GM19324 (cell line): ENCODE data around the gene SLC31A2.
A peak's percentile ranks its signal among the peaks of the same experiment; 100 is the strongest.
"Not testable (repeated sequence)": the region's sequence is repeated elsewhere in the genome, so short reads cannot be mapped to it uniquely, and the experiment has no call there.

Experiments used
- ATAC-seq: cut with Tn5 transposase; IDR thresholded peaks from one replicate; pipeline ENCODE4 v1.9.1; 2021; ENCODE audit warnings: mild to moderate bottlenecking, moderate library complexity; ENCODE audit not compliant: unreplicated experiment, low FRiP score

Gene SLC31A2

DNA sequence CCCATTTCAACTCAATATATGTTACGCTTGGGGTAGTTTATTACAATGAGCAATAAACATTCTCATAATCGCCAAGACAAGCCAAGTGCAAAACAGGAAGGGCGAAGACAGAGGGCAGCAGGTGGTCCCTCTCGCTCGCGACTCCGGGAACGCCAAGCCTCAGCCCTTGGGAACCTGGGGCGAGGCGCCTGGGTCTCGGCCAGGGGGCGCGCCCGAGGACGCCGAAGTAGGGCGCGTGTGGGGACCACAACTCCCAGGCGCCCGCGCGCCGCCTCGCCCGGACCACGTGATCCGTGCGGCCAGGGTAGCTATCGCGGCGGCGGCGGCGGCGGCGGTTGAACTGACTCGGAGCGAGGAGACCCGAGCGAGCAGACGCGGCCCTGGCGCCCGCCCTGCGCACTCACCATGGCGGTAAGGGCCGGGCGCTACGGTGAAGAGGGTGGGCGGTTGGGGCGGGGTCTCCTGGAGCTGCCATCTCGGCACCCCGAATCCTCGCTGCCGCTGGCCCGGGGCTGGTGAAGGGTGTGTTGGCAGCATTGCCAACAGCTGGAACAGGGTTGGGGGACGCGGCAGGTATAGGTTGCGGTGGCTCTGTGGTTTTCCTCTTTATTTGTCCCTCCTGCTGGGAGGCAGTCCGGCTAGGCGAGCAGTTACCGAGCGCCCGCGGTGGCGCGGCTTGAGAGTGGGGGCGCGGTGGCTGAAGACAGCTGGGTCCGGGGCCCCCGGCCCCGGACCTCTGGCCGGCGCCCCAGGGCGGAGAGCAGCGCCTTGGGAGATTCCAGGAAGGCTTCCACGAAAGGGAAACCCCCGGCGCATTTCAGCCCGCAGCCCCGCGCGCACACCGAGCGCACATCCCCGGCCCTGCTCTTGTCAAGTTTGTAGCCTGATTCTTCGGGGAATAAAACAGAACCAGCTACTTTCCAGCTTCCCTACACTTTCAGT, at the start of gene SLC31A2:
TSS of gene SLC31A2 (plus strand) at position 338 of the 942 bp plus-strand sequence. CDS start at position 406, 68 bp downstream.
- ATAC-seq, result peak; percentile 98

DNA sequence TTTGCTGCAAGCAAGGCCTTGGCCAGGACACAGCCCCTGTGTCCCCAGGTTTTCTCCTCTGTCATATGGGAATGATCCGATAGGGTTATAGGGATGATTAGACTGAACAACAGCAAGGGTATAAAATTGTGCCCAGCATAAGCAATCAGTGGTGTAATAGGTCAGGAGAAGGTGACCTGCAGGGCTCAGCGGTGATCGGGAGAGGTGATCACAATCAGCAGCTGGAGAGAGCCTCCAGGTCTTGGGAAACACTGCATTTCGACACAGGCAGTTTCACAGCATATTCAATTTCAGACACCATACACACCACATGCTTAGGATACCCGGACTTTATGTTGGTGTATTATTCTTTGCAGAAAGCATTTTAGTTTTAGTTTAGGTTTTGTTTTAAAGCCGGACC, 45.5 kb upstream of the SLC31A2 start:
- not testable (repeated sequence) for ATAC-seq

DNA sequence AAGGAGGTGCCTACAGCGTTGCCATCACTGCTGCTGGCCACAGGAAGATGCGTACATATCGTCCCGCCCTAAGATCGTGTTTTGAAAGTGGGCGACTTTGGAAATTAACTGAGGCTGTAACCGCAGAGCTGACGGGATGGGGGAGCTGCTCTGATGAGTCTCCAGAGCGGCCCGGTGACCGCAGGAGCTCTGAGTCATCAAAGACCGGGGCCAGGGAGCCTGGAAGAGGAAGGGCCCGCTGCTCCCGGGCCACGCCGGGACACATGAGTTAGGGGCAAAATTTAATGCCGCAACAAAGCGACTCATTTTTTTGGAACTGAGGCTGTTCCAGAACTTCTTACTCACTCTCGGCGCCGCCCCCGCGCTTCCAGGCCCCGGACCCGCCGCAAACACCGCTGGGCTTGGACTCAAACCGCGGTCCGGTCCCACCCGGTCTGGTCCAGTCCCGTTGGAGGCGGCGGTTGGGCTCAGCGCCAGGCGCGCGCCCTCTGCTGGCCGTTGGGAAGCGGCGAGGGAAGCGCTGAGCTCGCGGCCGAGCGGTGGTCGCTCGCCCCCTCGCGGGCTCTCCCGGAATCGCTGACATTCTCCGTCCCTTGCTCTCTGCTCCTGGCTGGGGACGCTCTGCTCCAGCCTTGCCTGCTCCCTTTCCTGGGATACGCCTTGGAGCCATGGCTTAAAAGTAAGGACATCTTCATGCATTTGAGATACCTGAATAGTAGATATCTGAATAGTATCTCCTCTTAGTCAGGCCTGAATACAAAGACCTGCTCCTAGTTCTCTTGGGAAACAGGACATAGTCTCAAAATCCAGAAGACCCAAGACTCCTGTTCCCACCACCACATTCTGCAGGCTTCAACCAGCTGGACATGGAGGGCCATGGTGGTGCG, 39.5 kb upstream of the SLC31A2 start:
- ATAC-seq, result not testable (repeated sequence)

DNA sequence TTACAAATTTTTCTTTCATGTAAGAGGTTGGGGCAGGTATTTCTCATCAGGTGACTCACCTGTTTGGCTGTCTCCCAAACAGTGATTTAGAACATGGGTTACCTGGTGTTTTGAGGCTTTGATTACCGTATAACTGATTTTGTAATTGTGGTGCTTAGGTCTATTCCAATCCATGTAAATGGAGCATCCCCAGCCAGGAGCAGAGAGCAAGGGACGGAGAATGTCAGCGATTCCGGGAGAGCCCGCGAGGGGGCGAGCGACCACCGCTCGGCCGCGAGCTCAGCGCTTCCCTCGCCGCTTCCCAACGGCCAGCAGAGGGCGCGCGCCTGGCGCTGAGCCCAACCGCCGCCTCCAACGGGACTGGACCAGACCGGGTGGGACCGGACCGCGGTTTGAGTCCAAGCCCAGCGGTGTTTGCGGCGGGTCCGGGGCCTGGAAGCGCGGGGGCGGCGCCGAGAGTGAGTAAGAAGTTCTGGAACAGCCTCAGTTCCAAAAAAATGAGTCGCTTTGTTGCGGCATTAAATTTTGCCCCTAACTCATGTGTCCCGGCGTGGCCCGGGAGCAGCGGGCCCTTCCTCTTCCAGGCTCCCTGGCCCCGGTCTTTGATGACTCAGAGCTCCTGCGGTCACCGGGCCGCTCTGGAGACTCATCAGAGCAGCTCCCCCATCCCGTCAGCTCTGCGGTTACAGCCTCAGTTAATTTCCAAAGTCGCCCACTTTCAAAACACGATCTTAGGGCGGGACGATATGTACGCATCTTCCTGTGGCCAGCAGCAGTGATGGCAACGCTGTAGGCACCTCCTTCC, 37.9 kb upstream of the SLC31A2 start:
- ATAC-seq, result peak; percentile 60

- ATAC-seq, result not testable (repeated sequence)
Observed at GRCh38 chr9:113118829-113119228, 32.0 kb upstream of the SLC31A2 start.

DNA sequence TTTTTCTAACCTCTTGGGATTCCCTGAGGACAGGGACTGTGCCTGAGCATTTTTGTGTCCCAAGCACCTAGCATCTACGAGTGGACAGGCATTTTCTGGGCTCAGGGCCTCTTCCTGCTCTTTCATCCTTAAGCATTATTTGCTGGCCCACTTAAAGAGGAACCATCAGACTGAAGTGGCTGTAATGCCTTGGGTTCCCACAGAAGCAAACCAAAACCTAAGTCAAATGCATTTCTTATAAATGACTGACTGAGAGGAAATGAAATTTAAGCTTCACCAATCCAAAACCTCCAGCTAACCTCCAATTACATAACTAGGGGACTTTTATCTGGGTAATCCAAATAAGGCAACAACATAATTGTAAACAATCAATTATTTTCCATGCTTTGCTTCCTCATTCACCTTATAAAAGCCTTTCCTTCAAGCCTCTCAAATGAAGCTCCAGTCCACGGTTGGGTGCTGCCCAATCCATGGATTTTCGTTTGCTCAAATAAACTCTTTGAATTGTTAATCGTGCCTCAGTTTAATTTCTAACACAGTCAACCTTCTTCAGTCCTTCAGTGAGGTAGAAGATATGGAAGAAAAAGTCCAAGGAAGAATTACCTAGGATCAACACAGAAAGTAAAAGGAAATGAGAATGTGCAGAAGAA, 25.3 kb upstream of the SLC31A2 start:
- no peak for ATAC-seq

DNA sequence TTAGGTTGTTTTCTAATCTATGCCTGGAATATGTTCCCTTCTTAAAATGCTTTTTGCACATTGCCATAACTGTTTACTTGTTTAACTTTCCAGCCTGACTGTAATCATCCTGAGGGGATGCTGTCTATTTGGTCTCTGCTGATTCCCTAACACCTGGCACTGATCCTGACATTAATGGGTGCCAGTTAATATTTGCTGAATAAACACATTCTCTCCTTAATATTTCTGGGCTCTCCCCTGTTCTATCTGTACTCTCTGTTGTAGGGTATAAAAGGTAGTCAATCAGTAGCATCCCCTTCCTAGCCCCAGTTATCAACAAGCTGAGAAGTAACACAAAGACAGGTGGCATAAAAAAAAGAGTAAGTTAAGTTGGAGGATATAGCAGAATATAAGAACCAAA, 21.3 kb upstream of the SLC31A2 start:
- no peak for ATAC-seq

- ATAC-seq, result no peak
Observed at GRCh38 chr9:113129884-113130283, 20.9 kb upstream of the SLC31A2 start.

- ATAC-seq, result no peak
Observed at GRCh38 chr9:113131689-113132151, 19.1 kb upstream of the SLC31A2 start.

DNA sequence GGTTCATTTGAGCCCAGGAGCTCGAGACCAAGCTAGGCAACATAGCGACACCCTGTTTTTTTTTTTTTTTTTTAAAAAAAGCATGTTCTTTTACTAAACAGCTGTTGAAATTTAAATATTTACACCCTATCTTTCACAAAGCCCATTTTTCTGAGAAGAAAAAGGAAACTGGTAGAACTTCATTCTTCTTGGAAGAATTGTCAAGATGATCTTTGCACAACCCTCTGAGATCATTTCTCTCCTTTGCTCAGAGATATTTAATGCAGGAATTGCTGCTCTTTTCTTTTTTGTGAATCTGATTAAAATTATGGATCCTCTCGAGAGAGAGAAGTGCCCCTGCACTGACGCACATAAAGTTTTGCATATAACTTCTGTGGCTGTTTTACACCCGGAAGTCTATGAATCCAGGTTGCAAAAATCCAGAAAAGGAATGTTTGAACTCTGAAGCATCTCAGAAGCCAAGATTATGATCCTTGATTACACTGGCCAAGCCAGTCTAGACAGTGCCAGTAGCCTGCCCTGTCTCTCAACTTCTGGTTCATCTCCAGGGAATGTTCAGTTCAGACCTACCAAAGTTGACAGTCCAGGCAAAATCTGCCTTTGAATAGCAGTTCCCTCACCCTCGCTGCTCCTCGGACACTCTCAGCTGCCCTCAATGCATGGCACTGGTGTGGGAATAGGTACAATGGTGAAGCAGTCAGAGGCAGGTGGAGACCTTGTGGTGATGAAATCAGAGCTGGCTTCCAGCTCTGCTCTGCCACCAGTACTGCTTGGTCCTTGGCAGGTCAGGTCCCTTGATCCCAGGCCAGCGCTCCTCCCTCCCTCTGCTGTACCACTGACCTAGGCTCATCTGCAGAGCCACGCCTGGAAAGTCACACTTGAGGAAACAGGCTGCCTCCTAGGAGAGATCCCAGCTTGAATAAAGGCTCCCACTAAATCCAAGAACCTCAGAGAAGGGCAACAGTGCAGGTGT, 13.3 kb upstream of the SLC31A2 start:
- ATAC-seq, result no peak

DNA sequence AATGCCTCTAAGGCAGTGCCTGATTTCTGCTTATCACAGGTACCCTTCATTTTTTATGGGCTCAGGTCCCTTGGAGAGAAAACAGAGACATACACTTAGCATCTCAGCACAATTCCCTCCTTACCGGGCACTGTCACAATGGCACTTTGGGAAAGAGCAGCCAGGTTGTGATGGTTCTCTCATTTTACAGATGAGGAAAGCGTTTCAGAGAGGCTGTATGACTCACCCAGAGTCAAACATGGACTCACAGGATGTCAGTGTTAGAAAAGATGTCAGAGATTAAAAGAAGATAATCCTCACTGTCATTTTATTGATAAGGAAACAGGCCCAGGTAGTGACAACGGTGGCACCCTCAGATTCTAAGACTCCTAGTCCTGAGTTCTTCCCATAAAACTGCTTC, 12.0 kb upstream of the SLC31A2 start:
- no peak for ATAC-seq

- no peak for ATAC-seq
Observed at GRCh38 chr9:113139225-113139829, 11.5 kb upstream of the SLC31A2 start.

DNA sequence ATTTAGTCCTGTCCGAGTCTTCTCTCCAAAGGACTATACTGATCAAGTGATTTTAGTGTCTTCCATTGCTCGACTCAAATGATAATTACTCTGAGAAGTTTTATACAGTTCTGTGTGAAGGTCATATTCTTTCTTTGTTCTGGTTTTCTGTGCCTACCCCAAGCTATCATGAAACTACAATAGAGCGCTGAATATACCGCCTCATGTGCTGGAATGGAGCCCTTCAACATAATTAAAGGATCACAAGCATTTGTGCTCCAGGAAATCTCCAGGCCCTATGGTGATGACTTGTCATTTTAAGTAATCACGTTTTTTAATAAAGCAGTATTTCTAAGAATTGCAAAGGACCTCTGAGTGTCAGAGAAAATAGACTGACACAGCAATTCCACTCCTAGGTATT, 10.9 kb upstream of the SLC31A2 start:
- no peak for ATAC-seq

- not testable (repeated sequence) for ATAC-seq
Observed at GRCh38 chr9:113140896-113141295, 9.9 kb upstream of the SLC31A2 start.

DNA sequence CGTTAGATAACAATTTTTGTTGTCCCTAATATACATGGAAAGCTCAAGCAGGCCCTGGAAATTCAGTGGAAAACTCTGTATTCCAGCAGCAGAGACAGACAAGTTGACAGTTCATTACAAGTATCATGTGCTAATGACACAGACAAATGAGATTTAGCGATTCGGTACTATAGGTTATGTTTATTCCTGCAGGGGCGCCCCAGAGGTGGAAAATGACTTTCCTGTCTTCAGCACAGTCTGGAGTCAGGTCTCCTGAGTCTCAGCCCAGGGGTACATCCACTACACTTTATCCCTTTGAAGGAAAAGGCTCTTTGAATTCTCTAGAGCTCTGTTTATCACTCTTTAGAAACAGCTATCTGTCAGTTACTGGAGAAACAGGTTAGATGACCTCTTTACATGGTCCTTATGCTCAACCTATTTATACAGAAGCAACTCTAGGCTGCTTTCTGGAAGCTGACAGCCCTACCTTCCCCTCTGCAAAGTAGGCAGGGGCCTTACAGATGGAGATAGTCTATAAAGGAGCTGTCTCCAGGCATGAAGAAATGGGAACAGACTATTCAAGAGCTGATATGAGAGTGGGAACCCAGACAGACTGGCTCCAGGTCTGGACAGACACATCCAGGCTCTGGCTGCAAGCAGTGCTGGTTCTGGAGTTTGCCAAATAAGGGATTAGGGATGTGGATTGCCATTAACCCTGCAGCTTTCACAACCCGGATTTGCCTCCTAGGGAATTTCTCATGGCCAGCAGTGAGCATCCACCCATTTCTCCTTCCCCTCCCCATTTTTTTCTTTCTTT, 7.2 kb upstream of the SLC31A2 start:
- no peak for ATAC-seq

- no peak for ATAC-seq
Observed at GRCh38 chr9:113148372-113148705, 2.5 kb upstream of the SLC31A2 start.

DNA sequence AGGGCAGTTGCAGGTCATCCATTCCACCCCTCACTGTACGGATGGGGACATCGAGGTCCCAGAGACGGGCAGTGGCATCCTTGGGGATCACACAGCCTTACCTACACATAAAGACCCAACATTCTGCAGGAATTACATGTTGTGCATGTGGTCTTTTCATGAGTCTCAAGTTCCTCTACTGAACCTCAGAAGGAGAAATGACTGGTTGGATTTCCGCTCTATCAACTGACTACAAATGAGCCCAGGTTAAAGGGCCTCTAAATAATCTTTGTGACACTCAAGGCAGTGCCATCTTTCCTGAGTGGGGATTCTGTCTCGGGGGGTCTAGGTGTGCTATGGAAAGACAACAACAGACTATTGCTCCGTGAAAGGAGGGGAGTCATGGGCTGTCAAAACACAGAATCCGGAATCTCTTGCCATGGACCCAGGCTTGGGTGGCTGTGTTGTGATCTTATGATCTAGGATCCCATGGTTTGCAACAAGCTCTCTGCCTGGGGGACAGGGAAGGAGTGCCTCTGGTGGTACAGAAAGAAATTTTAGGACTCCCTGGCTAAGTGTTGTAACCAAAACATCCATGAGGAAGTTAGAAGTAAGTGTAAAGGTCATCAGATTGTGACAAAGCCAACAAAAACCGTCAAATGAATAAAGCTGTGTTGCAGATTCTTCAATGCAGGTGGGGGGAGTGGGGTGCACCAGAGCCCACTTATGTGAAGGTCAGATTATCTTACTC, 1.9 kb upstream of the SLC31A2 start:
- ATAC-seq, result no peak
